Activated naive CD4-positive, alpha-beta T cell treated with anti-CD3 and anti-CD28 coated beads, Interleukin-2, amount 10 ng/mL, durations not matched to agents 7 days and 5 days (primary cell): ENCODE measurements around the gene ZMYM2.
"Not testable (repeated sequence)": the region's sequence is repeated elsewhere in the genome, so short reads cannot be mapped to it uniquely, and the experiment has no call there.

Experiments
- CTCF ChIA-PET: fragments of 350-600 bp; sonication (Branson Sonifier 250); formaldehyde crosslinking; loops from one replicate; lab custom pipeline; 2021; ENCODE audit warnings: antibody characterized with exemption; lab: Charles Lee
- DNase-seq: peaks from one replicate; pipeline ENCODE4 v3.0.0-alpha.2; 2020
- H3K27ac Mint-ChIP-seq: one replicate; pipeline ENCODE4 v1.8.0; 2021; ENCODE audit warnings: mild to moderate bottlenecking, moderate library complexity, mixed read lengths
- H3K27me3 Mint-ChIP-seq: one replicate; pipeline ENCODE4 v1.8.0; 2021; ENCODE audit warnings: mild to moderate bottlenecking, mixed read lengths
- H3K36me3 Mint-ChIP-seq: one replicate; pipeline ENCODE4 v1.8.0; 2021; ENCODE audit warnings: mixed read lengths
- H3K4me1 Mint-ChIP-seq: one replicate; pipeline ENCODE4 v1.8.0; 2021; ENCODE audit warnings: mixed read lengths
- H3K4me3 Mint-ChIP-seq: one replicate; pipeline ENCODE4 v1.8.0; 2021; ENCODE audit warnings: mild to moderate bottlenecking, moderate library complexity, mixed read lengths
- H3K9me3 Mint-ChIP-seq: one replicate; pipeline ENCODE4 v1.8.0; 2021; ENCODE audit warnings: mixed read lengths

The ZMYM2 gene

DNA sequence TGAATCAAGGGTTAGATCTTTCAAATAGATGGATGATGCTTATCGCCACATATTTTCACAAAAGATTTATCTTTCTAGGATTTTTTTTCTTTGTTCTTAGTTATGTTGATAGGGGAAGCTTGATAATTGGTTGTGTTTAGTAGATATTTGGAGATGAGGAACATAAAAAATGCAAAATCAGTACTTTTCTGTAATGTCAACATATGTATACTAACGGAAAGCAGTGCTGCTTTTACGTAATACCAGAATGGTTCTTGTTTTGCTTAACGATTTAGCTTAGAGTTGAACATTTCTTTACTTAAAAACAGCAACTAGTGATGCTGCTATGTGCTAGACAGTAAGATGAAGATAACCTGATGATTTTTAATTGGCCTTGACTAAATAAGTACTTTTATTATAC is 3.0 kb downstream of the ZMYM2 start:
- H3K27me3 Mint-ChIP-seq = no peaks in the 10 kb centered on the region
- no peak overlapping the region for H3K27ac Mint-ChIP-seq
- peaks cover 34% of the 10 kb centered on the region for H3K4me1 Mint-ChIP-seq
- no peaks in the 10 kb centered on the region for H3K9me3 Mint-ChIP-seq
- CTCF ChIA-PET = no interaction called here
- peaks cover 19% of the 10 kb centered on the region for H3K36me3 Mint-ChIP-seq
- DNase-seq = no peak
- no peak overlapping the region for H3K4me3 Mint-ChIP-seq

GRCh38 chr13:19961924-19962323 is 3.4 kb downstream of the ZMYM2 start:
- H3K4me3 Mint-ChIP-seq = no peak overlapping the region
- no peaks in the 10 kb centered on the region for H3K27me3 Mint-ChIP-seq
- CTCF ChIA-PET = interaction anchor here (0.6 kb wide), 1 partner anchor 74 kb away, joined by 3 read pairs; no protein-coding TSS in a partner anchor
- DNase-seq = no peak
- no peaks in the 10 kb centered on the region for H3K9me3 Mint-ChIP-seq
- peaks cover 21% of the 10 kb centered on the region for H3K36me3 Mint-ChIP-seq
- peaks cover 31% of the 10 kb centered on the region for H3K4me1 Mint-ChIP-seq
- no peak overlapping the region for H3K27ac Mint-ChIP-seq

DNA sequence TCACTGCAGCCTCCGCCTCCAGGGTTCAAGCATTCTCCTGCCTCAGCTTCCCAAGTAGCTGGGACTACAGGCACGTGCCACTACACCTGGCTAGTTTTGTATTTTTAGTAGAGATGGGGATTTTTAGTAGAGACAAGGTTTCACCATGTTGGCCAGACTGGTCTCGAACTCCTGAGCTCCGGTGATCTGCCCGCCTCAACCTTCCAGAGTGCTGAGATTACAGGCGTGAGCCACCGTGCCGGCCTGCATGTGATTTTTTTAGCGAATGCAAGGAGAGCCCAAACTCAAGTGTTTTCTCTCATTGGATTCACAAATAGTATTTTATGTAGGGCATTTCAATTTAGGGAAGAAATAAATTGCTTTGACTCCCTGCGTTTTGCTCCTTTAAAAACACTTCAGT is 4.4 kb downstream of the ZMYM2 start:
- H3K4me1 Mint-ChIP-seq = peaks cover 30% of the 10 kb centered on the region
- CTCF ChIA-PET = no interaction called here

DNA sequence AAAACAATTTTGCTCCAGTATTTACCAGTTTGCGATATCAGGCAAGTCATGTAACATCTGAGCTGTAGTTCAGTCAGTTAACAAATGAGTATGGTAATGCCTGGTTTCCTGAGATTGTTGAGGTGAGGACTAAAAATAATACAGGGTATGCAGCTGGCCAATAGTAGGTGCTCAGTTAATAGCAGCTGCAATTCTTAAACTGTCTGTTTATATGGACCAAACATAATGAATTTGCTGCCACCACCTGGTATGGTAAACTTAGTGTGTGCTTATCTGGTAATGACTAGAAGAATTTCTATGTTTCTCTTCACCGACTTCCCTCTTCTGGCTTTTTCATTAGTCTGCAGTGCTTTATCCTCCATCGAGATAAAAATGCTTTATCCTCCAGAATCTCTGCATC is 9.1 kb downstream of the ZMYM2 start:
- H3K36me3 Mint-ChIP-seq = peaks cover 27% of the 10 kb centered on the region

More for the DNA sequence above, 4.4 kb downstream of the ZMYM2 start:
- no peak for DNase-seq
- peaks cover 28% of the 10 kb centered on the region for H3K36me3 Mint-ChIP-seq
- no peak overlapping the region for H3K4me3 Mint-ChIP-seq
- H3K27ac Mint-ChIP-seq = no peak overlapping the region
- H3K27me3 Mint-ChIP-seq = no peaks in the 10 kb centered on the region
- no peaks in the 10 kb centered on the region for H3K9me3 Mint-ChIP-seq

GRCh38 chr13:19974498-19975009 is 16.0 kb downstream of the ZMYM2 start:
- peaks cover 46% of the 10 kb centered on the region for H3K36me3 Mint-ChIP-seq
- DNase-seq, H3K4me1 Mint-ChIP-seq, H3K27me3 Mint-ChIP-seq, H3K4me3 Mint-ChIP-seq, CTCF ChIA-PET, H3K27ac Mint-ChIP-seq: not testable (repeated sequence)
- peaks cover 11% of the 10 kb centered on the region for H3K9me3 Mint-ChIP-seq

More for the DNA sequence above, 9.1 kb downstream of the ZMYM2 start:
- DNase-seq = no peak
- no peak overlapping the region for H3K4me3 Mint-ChIP-seq
- CTCF ChIA-PET = no interaction called here
- no peaks in the 10 kb centered on the region for H3K27me3 Mint-ChIP-seq
- no peaks in the 10 kb centered on the region for H3K9me3 Mint-ChIP-seq
- peaks cover 4% of the 10 kb centered on the region for H3K4me1 Mint-ChIP-seq
- no peak overlapping the region for H3K27ac Mint-ChIP-seq

GRCh38 chr13:19978831-19979437 is 20.4 kb downstream of the ZMYM2 start:
- CTCF ChIA-PET = interaction anchor here (0.7 kb wide), 1 partner anchor 10 kb away, joined by 3 read pairs; no protein-coding TSS in a partner anchor
- peaks cover 11% of the 10 kb centered on the region for H3K9me3 Mint-ChIP-seq
- peaks cover 2% of the 10 kb centered on the region for H3K4me1 Mint-ChIP-seq
- H3K36me3 Mint-ChIP-seq = peaks cover 46% of the 10 kb centered on the region
- H3K4me3 Mint-ChIP-seq = no peak overlapping the region
- no peak overlapping the region for H3K27ac Mint-ChIP-seq
- H3K27me3 Mint-ChIP-seq = no peaks in the 10 kb centered on the region
- DNase-seq = no peak

DNA sequence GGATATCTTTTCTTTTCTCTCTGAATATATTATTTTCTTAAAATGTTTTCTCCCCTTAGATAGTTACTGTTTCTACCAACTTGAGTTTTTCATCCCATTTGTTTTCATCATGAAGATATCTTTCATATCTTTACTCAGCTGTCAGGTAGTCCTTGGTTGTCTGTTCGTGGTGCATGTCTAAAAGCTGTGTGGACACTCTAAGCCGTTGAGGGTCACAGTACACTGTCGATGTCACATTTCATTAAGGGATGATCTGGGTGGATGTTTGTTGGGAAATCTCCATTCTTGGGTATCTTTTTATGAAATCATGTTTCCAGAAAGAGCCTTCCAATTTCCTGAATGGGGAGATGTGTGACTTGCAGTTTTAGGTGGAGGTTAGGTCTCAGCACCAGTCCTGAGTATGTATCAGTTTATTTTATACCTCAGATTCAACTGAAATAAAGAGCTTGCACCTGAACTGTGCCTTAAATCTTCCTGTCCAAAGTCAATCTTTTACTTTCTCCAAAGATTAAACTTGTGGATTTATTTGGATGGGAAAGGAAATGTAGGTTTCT is 23.2 kb downstream of the ZMYM2 start:
- peaks cover 2% of the 10 kb centered on the region for H3K4me1 Mint-ChIP-seq
- DNase-seq = no peak
- CTCF ChIA-PET = interaction anchor here (1.4 kb wide), 1 partner anchor 18 kb away, joined by 3 read pairs; no protein-coding TSS in a partner anchor
- no peak overlapping the region for H3K4me3 Mint-ChIP-seq
- no peaks in the 10 kb centered on the region for H3K27me3 Mint-ChIP-seq
- no peak overlapping the region for H3K27ac Mint-ChIP-seq
- H3K36me3 Mint-ChIP-seq = peaks cover 25% of the 10 kb centered on the region
- H3K9me3 Mint-ChIP-seq = peaks cover 8% of the 10 kb centered on the region

DNA sequence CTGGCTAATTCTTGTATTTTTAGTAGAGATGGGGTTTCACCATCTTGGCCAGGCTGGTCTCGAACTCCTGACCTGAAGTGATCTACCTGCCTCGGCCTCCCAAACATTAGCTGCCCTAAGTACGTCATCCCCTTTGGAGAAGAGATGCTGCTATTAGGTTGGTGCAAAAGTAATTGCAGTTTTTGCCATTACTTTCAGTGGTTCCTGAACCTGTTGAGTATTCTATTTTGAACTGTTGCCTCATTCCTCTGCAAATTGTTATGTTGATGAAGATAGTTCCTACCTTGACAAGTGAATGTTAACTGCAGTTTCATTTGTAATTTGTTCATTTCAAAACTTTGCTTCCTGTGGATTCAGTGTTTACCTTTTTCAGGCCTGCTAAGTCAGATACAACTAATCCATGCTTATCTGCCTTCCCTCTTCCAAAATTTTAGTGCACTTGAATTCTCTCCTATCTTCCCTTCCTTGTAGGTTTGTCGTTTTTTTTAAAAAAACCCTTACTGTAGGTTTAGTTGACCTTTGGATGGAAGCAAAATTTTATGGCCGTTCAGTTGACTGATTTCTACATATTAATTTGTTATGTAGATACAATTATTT is 24.0 kb downstream of the ZMYM2 start:
- H3K9me3 Mint-ChIP-seq = peaks cover 8% of the 10 kb centered on the region
- H3K27ac Mint-ChIP-seq = no peak overlapping the region
- no peak overlapping the region for H3K4me3 Mint-ChIP-seq
- peaks cover 23% of the 10 kb centered on the region for H3K36me3 Mint-ChIP-seq
- H3K4me1 Mint-ChIP-seq = peaks cover 2% of the 10 kb centered on the region
- H3K27me3 Mint-ChIP-seq = no peaks in the 10 kb centered on the region
- CTCF ChIA-PET = no interaction called here
- no peak for DNase-seq

GRCh38 chr13:19984430-19985218 is 26.1 kb downstream of the ZMYM2 start:
- Mint-ChIP-seq H3K9me3 (no peaks in the 10 kb centered on the region), H3K27ac (no peak overlapping the region), H3K27me3 (no peaks in the 10 kb centered on the region), H3K4me1 (peaks cover 2% of the 10 kb centered on the region), H3K4me3 (no peak overlapping the region), H3K36me3 (peaks cover 12% of the 10 kb centered on the region)
- CTCF ChIA-PET = interaction anchor here (0.7 to 1.6 kb wide), 14 partner anchors 10 to 179 kb away, joined by 3 to 6 read pairs (median 4); no protein-coding TSS in a partner anchor
- no peak for DNase-seq

DNA sequence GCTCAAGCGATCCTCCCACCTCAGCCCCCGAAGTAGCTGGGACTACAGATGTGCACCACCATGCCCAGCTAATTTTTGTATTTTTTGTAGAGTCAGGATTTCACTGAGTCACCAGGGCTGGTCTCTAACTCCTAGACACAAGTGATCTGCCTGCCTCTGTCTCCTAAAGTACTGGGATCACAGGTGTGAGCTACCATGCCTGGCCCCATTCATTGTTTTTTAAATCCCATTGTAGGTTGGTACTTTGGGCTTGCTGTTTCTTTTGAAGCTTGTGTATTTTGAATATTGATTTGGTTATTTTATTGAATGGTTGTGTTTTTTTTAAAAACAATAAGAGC is 26.7 kb downstream of the ZMYM2 start:
- H3K4me1 Mint-ChIP-seq = peaks cover 5% of the 10 kb centered on the region

GRCh38 chr13:19991531-19991930 is 33.0 kb downstream of the ZMYM2 start:
- H3K9me3 Mint-ChIP-seq = no peaks in the 10 kb centered on the region
- H3K27ac Mint-ChIP-seq = no peak overlapping the region
- DNase-seq = no peak
- no peaks in the 10 kb centered on the region for H3K27me3 Mint-ChIP-seq
- peaks cover 27% of the 10 kb centered on the region for H3K36me3 Mint-ChIP-seq
- no peak overlapping the region for H3K4me3 Mint-ChIP-seq
- H3K4me1 Mint-ChIP-seq = peaks cover 6% of the 10 kb centered on the region
- CTCF ChIA-PET = no interaction called here

More for the DNA sequence above, 26.7 kb downstream of the ZMYM2 start:
- Mint-ChIP-seq H3K4me3 (no peak overlapping the region), H3K9me3 (no peaks in the 10 kb centered on the region), H3K27ac (no peak overlapping the region), H3K27me3 (no peaks in the 10 kb centered on the region), H3K36me3 (peaks cover 13% of the 10 kb centered on the region)
- no peak for DNase-seq
- CTCF ChIA-PET = interaction anchor here (0.7 to 1.6 kb wide), 14 partner anchors 10 to 179 kb away, joined by 3 to 6 read pairs (median 4); no protein-coding TSS in a partner anchor

- Mint-ChIP-seq H3K36me3 (peaks cover 32% of the 10 kb centered on the region), H3K27me3 (no peaks in the 10 kb centered on the region), H3K9me3 (no peaks in the 10 kb centered on the region), H3K4me1 (peaks cover 6% of the 10 kb centered on the region), H3K4me3 (no peak overlapping the region), H3K27ac (no peak overlapping the region)
- DNase-seq = no peak
- CTCF ChIA-PET = no interaction called here
Measured at GRCh38 chr13:19993024-19993423, 34.5 kb downstream of the ZMYM2 start.

- H3K36me3 Mint-ChIP-seq = peaks cover 45% of the 10 kb centered on the region
- no peak for DNase-seq
- no peak overlapping the region for H3K27ac Mint-ChIP-seq
- peaks cover 7% of the 10 kb centered on the region for H3K4me1 Mint-ChIP-seq
- no peaks in the 10 kb centered on the region for H3K27me3 Mint-ChIP-seq
- H3K4me3 Mint-ChIP-seq = no peak overlapping the region
- H3K9me3 Mint-ChIP-seq = no peaks in the 10 kb centered on the region
- CTCF ChIA-PET = interaction anchor here (0.8 kb wide), 1 partner anchor 14 kb away, joined by 3 read pairs; no protein-coding TSS in a partner anchor
Measured at GRCh38 chr13:19998960-19999359, 40.4 kb downstream of the ZMYM2 start.

DNA sequence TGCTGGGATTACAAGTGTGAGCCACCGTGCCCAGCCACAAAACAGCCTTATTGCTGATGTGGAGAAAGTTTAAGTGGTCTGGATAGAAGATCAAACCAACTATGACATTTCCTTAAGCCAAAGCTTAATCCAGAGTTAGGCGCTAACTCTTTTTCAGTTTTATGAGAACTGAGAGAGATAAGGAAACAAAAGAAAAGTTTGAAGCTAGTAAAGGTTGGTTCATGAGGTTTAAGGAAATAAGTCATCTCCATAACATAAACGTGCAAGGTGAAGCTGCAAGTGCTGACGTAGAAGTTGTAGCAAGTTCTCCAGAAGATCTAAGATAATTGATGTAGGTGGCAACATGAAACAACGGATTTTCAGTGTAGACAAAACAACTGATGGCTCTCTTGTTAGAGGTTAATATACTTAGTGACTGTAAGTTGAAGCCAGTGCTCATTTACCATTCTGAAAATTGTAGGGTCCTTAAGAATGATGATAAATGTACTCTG is 41.6 kb downstream of the ZMYM2 start:
- peaks cover 7% of the 10 kb centered on the region for H3K4me1 Mint-ChIP-seq
- H3K4me3 Mint-ChIP-seq = no peak overlapping the region
- CTCF ChIA-PET = interaction anchor here (0.8 to 1.2 kb wide), 2 partner anchors 15 to 19 kb away, joined by 3 read pairs; no protein-coding TSS in a partner anchor
- no peak overlapping the region for H3K27ac Mint-ChIP-seq
- DNase-seq = no peak
- peaks cover 45% of the 10 kb centered on the region for H3K36me3 Mint-ChIP-seq
- H3K9me3 Mint-ChIP-seq = no peaks in the 10 kb centered on the region
- H3K27me3 Mint-ChIP-seq = no peaks in the 10 kb centered on the region
